HG03354 (cell line): ENCODE data around the gene GRAMD4.

Experiments
- ATAC-seq: cut with Tn5 transposase; IDR thresholded peaks from one replicate; pipeline ENCODE4 v1.9.1; 2021; ENCODE audit warnings: mild to moderate bottlenecking; ENCODE audit not compliant: unreplicated experiment, poor library complexity, severe bottlenecking

The GRAMD4 gene

GRCh38 chr22:46677323-46678002 is 57.3 kb downstream of the GRAMD4 start:
- no peak for ATAC-seq

- no peak for ATAC-seq
Measured at GRCh38 chr22:46678003-46678657, 57.9 kb downstream of the GRAMD4 start.

- no peak for ATAC-seq
Measured at GRCh38 chr22:46678785-46679700, 58.9 kb downstream of the GRAMD4 start.

GRCh38 chr22:46679706-46680269 is 59.6 kb downstream of the GRAMD4 start:
- no peak for ATAC-seq

- no peak for ATAC-seq
Measured at GRCh38 chr22:46681010-46681409, 60.8 kb downstream of the GRAMD4 start.

GRCh38 chr22:46682011-46682731 is 62.0 kb downstream of the GRAMD4 start:
- no peak for ATAC-seq

GRCh38 chr22:46684706-46685105 is 64.5 kb downstream of the GRAMD4 start:
- peak; percentile 83 for ATAC-seq

- no peak for ATAC-seq
Measured at GRCh38 chr22:46686221-46687047, 66.2 kb downstream of the GRAMD4 start.

- no peak for ATAC-seq
Measured at GRCh38 chr22:46687048-46687444, 66.9 kb downstream of the GRAMD4 start.

- no peak for ATAC-seq
Measured at GRCh38 chr22:46687460-46687859, 67.3 kb downstream of the GRAMD4 start.

- no peak for ATAC-seq
Measured at GRCh38 chr22:46688949-46689348, 68.8 kb downstream of the GRAMD4 start.

- ATAC-seq, result no peak
Measured at GRCh38 chr22:46690146-46690545, 70.0 kb downstream of the GRAMD4 start.

GRCh38 chr22:46691571-46691970 is 71.4 kb downstream of the GRAMD4 start:
- no peak for ATAC-seq

- no peak for ATAC-seq
Measured at GRCh38 chr22:46693634-46694415, 73.6 kb downstream of the GRAMD4 start.

- no peak for ATAC-seq
Measured at GRCh38 chr22:46694416-46695170, 74.4 kb downstream of the GRAMD4 start.

GRCh38 chr22:46695346-46696228 is 75.4 kb downstream of the GRAMD4 start:
- no peak for ATAC-seq

- no peak for ATAC-seq
Measured at GRCh38 chr22:46696229-46696518, 76.0 kb downstream of the GRAMD4 start.
